GM21447 (cell line): Measurements from ENCODE around the gene TRMT2A.

ENCODE experiments used
- ATAC-seq: cut with Tn5 transposase; IDR thresholded peaks from one replicate; pipeline ENCODE4 v1.9.1; 2021; ENCODE audit not compliant: unreplicated experiment

Gene TRMT2A

GRCh38 chr22:20065896-20066616 is 51.0 kb downstream of the TRMT2A start:
- no peak for ATAC-seq

- ATAC-seq: no peak
Observed at GRCh38 chr22:20064545-20065262, 52.3 kb downstream of the TRMT2A start.

GRCh38 chr22:20064140-20064480 is 52.9 kb downstream of the TRMT2A start:
- ATAC-seq: no peak

GRCh38 chr22:20063271-20064139 is 53.5 kb downstream of the TRMT2A start:
- no peak for ATAC-seq

- no peak for ATAC-seq
Observed at GRCh38 chr22:20062766-20063083, 54.3 kb downstream of the TRMT2A start.

GRCh38 chr22:20062043-20062765 is 54.8 kb downstream of the TRMT2A start:
- ATAC-seq: no peak
